ENCODE measurements around the gene CASP4. TPM values are rescaled to one million over a fixed set of nuclear protein-coding genes. Genes with fewer than 3 reads are reported as not detected.

The CASP4 gene
- total and polyA plus RNA-seq, 2 experiments from 2014 or later = 0.35 TPM; not detected in 1

DNA sequence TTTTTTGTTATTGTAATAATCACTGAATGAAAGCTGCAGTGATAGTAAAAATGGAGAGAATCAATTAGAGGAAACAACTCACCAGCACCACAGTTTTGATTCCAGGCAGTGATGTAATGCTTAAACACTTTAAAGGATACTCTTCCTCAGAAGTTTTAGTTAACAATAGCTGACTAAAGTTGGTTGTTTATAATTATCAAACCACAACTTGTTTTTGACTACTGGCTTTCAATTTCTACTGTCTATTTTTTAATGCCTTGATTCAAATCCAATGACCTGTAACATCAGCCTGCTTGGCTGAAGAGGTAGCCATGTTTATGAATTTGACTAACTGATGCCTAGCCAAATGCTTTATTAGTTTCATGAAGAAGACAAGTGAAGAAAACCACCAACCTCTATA, 51.9 kb downstream of the CASP4 start:
- H3K4me2 ChIP-seq = no peak overlapping the region
- H2AFZ ChIP-seq = no peak overlapping the region
- no peaks in the 10 kb centered on the region for H3F3A ChIP-seq (replicated peaks; ENCODE audit: low read depth)
- Mint-ChIP-seq H3K36me3 (ENCODE audit: low read depth) (0 out of 3 replicates have a peak, but pooled peaks cover 4% of the 10 kb centered on the region), H3K27ac (no peak overlapping the region), H3K9me3 (no peaks in the 10 kb centered on the region), H3K4me3 (no peak overlapping the region), H3K27me3 (ENCODE audit: insufficient read depth, low read depth, poor library complexity) (peaks cover 4% of the 10 kb centered on the region), H3K4me1 (peaks cover 2% of the 10 kb centered on the region; the same call in 2 of the 3 replicates)
- H3K4me3 ChIP-seq = no peak overlapping the region
- no peaks in the 10 kb centered on the region for H3K79me2 ChIP-seq (replicated peaks; ENCODE audit: insufficient read depth)
- no peaks in the 10 kb centered on the region for H3K27me3 ChIP-seq (ENCODE audit: insufficient read depth)
- DNase-seq (ENCODE audit: low spot score) (no peak), ATAC-seq (no peak)
- no peaks in the 10 kb centered on the region for H3K36me3 ChIP-seq (ENCODE audit: insufficient read depth)
- TF ChIP-seq ZNF331 (CRISPR knock-in tag; IDR thresholded peaks at IDR 0.05; ENCODE audit: low read depth) (no peak), NANOG (IDR thresholded peaks at IDR 0.05; ENCODE audit: borderline replicate concordance) (no peak), STAT1 (IDR thresholded peaks at IDR 0.05; ENCODE audit: unreplicated experiment) (no peak), ETS1 (IDR thresholded peaks at IDR 0.05) (no peak), EZH2phosphoT487 (IDR thresholded peaks at IDR 0.05; ENCODE audit: unreplicated experiment) (no peak), POLR2AphosphoS5 (IDR thresholded peaks at IDR 0.05; ENCODE audit: low read depth) (no peak), JUNB (IDR thresholded peaks at IDR 0.05; ENCODE audit: unreplicated experiment) (no peak), CREB1 (CRISPR knock-in tag; IDR thresholded peaks at IDR 0.05; ENCODE audit: low read depth) (no peak), REST (IDR thresholded peaks at IDR 0.05; ENCODE audit: unreplicated experiment) (no peak), EZH2 (IDR thresholded peaks at IDR 0.05; ENCODE audit: low read depth, unreplicated experiment) (no peak), ZNF114 (CRISPR knock-in tag; IDR thresholded peaks at IDR 0.05) (no peak)
- TF ChIP-seq, protein P1, sequence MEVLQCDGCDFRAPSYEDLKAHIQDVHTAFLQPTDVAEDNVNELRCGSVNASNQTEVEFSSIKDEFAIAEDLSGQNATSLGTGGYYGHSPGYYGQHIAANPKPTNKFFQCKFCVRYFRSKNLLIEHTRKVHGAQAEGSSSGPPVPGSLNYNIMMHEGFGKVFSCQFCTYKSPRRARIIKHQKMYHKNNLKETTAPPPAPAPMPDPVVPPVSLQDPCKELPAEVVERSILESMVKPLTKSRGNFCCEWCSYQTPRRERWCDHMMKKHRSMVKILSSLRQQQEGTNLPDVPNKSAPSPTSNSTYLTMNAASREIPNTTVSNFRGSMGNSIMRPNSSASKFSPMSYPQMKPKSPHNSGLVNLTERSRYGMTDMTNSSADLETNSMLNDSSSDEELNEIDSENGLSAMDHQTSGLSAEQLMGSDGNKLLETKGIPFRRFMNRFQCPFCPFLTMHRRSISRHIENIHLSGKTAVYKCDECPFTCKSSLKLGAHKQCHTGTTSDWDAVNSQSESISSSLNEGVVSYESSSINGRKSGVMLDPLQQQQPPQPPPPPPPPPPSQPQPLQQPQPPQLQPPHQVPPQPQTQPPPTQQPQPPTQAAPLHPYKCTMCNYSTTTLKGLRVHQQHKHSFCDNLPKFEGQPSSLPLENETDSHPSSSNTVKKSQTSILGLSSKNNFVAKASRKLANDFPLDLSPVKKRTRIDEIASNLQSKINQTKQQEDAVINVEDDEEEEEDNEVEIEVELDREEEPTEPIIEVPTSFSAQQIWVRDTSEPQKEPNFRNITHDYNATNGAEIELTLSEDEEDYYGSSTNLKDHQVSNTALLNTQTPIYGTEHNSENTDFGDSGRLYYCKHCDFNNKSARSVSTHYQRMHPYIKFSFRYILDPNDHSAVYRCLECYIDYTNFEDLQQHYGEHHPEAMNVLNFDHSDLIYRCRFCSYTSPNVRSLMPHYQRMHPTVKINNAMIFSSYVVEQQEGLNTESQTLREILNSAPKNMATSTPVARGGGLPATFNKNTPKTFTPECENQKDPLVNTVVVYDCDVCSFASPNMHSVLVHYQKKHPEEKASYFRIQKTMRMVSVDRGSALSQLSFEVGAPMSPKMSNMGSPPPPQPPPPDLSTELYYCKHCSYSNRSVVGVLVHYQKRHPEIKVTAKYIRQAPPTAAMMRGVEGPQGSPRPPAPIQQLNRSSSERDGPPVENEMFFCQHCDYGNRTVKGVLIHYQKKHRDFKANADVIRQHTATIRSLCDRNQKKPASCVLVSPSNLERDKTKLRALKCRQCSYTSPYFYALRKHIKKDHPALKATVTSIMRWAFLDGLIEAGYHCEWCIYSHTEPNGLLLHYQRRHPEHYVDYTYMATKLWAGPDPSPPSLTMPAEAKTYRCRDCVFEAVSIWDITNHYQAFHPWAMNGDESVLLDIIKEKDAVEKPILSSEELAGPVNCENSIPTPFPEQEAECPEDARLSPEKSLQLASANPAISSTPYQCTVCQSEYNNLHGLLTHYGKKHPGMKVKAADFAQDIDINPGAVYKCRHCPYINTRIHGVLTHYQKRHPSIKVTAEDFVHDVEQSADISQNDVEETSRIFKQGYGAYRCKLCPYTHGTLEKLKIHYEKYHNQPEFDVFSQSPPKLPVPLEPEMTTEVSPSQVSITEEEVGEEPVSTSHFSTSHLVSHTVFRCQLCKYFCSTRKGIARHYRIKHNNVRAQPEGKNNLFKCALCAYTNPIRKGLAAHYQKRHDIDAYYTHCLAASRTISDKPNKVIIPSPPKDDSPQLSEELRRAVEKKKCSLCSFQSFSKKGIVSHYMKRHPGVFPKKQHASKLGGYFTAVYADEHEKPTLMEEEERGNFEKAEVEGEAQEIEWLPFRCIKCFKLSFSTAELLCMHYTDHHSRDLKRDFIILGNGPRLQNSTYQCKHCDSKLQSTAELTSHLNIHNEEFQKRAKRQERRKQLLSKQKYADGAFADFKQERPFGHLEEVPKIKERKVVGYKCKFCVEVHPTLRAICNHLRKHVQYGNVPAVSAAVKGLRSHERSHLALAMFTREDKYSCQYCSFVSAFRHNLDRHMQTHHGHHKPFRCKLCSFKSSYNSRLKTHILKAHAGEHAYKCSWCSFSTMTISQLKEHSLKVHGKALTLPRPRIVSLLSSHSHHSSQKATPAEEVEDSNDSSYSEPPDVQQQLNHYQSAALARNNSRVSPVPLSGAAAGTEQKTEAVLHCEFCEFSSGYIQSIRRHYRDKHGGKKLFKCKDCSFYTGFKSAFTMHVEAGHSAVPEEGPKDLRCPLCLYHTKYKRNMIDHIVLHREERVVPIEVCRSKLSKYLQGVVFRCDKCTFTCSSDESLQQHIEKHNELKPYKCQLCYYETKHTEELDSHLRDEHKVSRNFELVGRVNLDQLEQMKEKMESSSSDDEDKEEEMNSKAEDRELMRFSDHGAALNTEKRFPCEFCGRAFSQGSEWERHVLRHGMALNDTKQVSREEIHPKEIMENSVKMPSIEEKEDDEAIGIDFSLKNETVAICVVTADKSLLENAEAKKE (CRISPR knock-in tag; IDR thresholded peaks at IDR 0.05) = no peak
- TF ChIP-seq, protein P2, sequence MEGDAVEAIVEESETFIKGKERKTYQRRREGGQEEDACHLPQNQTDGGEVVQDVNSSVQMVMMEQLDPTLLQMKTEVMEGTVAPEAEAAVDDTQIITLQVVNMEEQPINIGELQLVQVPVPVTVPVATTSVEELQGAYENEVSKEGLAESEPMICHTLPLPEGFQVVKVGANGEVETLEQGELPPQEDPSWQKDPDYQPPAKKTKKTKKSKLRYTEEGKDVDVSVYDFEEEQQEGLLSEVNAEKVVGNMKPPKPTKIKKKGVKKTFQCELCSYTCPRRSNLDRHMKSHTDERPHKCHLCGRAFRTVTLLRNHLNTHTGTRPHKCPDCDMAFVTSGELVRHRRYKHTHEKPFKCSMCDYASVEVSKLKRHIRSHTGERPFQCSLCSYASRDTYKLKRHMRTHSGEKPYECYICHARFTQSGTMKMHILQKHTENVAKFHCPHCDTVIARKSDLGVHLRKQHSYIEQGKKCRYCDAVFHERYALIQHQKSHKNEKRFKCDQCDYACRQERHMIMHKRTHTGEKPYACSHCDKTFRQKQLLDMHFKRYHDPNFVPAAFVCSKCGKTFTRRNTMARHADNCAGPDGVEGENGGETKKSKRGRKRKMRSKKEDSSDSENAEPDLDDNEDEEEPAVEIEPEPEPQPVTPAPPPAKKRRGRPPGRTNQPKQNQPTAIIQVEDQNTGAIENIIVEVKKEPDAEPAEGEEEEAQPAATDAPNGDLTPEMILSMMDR (conservative IDR thresholded peaks at IDR 0.05; ENCODE audit: low read depth in 2 of 2) = no peak
- H3K9me2 ChIP-seq (ENCODE audit: insufficient read depth) = no peaks in the 10 kb centered on the region
- H3K4me1 ChIP-seq (ENCODE audit: insufficient read depth) = no peaks in the 10 kb centered on the region
- H3K27ac ChIP-seq (ENCODE audit: low read depth) = no peak overlapping the region
- no peaks in the 10 kb centered on the region for H4K20me1 ChIP-seq (replicated peaks; ENCODE audit: insufficient read depth)

Measured in GM23338 (cell line).